ENCODE data around the gene HDGFL2.

GRCh38 chr19:4542896-4543841 lies 71.1 kb downstream of the HDGFL2 start:
- TF ChIP-seq EZH2 (IDR thresholded peaks at IDR 0.05) (no peak), POLR2AphosphoS5 (IDR thresholded peaks at IDR 0.05; ENCODE audit: borderline replicate concordance, low read depth, low read length) (no peak)

All from SK-N-MC (cell line).